Mammary epithelial cell (primary cell): ENCODE data around the gene TRIO.

ENCODE experiments used
- CTCF ChIP-seq, 2 donors: IDR thresholded peaks in 1 of 2; conservative IDR thresholded peaks in 1 of 2; 2 replicates each; pipeline ENCODE4 v1.5.1; 2011 to 2012; ENCODE audit warnings: inconsistent platforms in 2 of 2, low read length in 2 of 2, mild to moderate bottlenecking in 2 of 2, control low read depth in 1 of 2, low read depth in 1 of 2; ENCODE audit not compliant: insufficient read depth in 1 of 2; ENCODE audit errors: extremely low read depth in 1 of 2
- EZH2 ChIP-seq: IDR thresholded peaks from 2 replicates; pipeline ENCODE4 v1.6.1; 2012; ENCODE audit warnings: low read length, inconsistent platforms, borderline replicate concordance

- TF ChIP-seq CTCF (conservative IDR thresholded peaks at IDR 0.05 in 1 of 2, IDR thresholded peaks at IDR 0.05 in 1 of 2; ENCODE audit: extremely low read depth in 1 of 2, insufficient read depth in 1 of 2, low read depth in 1 of 2, low read length in 2 of 2) (no peak), EZH2 (no peak)
These were observed 302.6 kb downstream of the TRIO start for GRCh38 chr5:14445576-14446290.
